Tibial artery (tissue), 4 donors: ENCODE results near the gene MFRP.
A peak's percentile ranks its signal among the peaks of the same experiment; 100 is the strongest.

Source experiments
- DNase-seq, 2 donors: peaks; one replicate each; pipeline ENCODE4 v3.0.0-alpha.2; 2019
- H3K27ac ChIP-seq, 2 donors: fragments of 200-600 bp; sonication (generic) in 1 of 2; 1 replicate in 1 of 2; 2 replicates in 1 of 2; pipeline ENCODE4 v1.5.1; 2018 to 2019; ENCODE audit warnings: mild to moderate bottlenecking in 1 of 2
- H3K27me3 ChIP-seq, 2 donors: fragments of 200-600 bp; sonication (generic) in 1 of 2; one replicate each; pipeline versions ENCODE4 v1.5.1 to v1.6.0; 2016 to 2019
- H3K36me3 ChIP-seq, 3 donors: fragments of 200-600 bp; sonication (generic) in 2 of 3; one replicate each; pipeline ENCODE4 v1.5.1; 2016 to 2019; ENCODE audit warnings: mild to moderate bottlenecking in 2 of 3
- H3K4me1 ChIP-seq, 4 donors: fragments of 200-600 bp; sonication (generic) in 2 of 4; 1 replicate in 3 of 4; 2 replicates in 1 of 4; pipeline ENCODE4 v1.5.1; 2016 to 2019
- H3K4me3 ChIP-seq, 2 donors: fragments of 200-600 bp; sonication (generic) in 1 of 2; 1 replicate in 1 of 2; 2 replicates in 1 of 2; pipeline ENCODE4 v1.5.1; 2018 to 2019; ENCODE audit warnings: mild to moderate bottlenecking in 2 of 2
- H3K9me3 ChIP-seq, 3 donors: fragments of 200-600 bp; sonication (generic) in 1 of 3; one replicate each; pipeline ENCODE4 v1.5.1; 2016 to 2019
- intact Hi-C: fragments of 100-400 bp; cut with DNase I; formaldehyde crosslinking; loops from one replicate; pipeline ENCODE4 v1.15.0; 2023; ENCODE audit warnings: low total_unique reads
- TF ChIP-seq, protein P1 (sequence below), 2 experiments: fragments of 200-600 bp in 1 of 2; fragments of 450-650 bp in 1 of 2; IDR thresholded peaks; one replicate each; pipeline ENCODE4 v1.5.1; 2017 to 2019; ENCODE audit warnings: antibody characterized with exemption in 2 of 2, mild to moderate bottlenecking in 1 of 2, moderate library complexity in 1 of 2

Gene MFRP

GRCh38 chr11:119374632-119375336 is 28.3 kb upstream of the MFRP start:
- DNase-seq, result peak in 1 of 2 donors; percentile 68
- intact Hi-C loops, result loop anchor here (2.0 kb wide), 1 partner anchor 18 kb away; no protein-coding TSS in a partner anchor
- no peaks in the 10 kb centered on the region for H3K27me3 ChIP-seq

GRCh38 chr11:119373921-119374631 is 27.6 kb upstream of the MFRP start:
- no peaks in the 10 kb centered on the region for H3K9me3 ChIP-seq
- intact Hi-C loops, result loop anchor here (2.0 kb wide), 1 partner anchor 17 kb away; no protein-coding TSS in a partner anchor
- no peaks in the 10 kb centered on the region for H3K36me3 ChIP-seq
- no peak overlapping the region for H3K4me3 ChIP-seq
- no peaks in the 10 kb centered on the region for H3K27me3 ChIP-seq
- peak; percentile 70 to 85 for DNase-seq
- peak overlapping the region in 1 of 2 donors; percentile 79 for H3K27ac ChIP-seq
- peaks cover 0 to 65% (median 55%) of the 10 kb centered on the region in 4 donors for H3K4me1 ChIP-seq
- TF ChIP-seq, protein P1, sequence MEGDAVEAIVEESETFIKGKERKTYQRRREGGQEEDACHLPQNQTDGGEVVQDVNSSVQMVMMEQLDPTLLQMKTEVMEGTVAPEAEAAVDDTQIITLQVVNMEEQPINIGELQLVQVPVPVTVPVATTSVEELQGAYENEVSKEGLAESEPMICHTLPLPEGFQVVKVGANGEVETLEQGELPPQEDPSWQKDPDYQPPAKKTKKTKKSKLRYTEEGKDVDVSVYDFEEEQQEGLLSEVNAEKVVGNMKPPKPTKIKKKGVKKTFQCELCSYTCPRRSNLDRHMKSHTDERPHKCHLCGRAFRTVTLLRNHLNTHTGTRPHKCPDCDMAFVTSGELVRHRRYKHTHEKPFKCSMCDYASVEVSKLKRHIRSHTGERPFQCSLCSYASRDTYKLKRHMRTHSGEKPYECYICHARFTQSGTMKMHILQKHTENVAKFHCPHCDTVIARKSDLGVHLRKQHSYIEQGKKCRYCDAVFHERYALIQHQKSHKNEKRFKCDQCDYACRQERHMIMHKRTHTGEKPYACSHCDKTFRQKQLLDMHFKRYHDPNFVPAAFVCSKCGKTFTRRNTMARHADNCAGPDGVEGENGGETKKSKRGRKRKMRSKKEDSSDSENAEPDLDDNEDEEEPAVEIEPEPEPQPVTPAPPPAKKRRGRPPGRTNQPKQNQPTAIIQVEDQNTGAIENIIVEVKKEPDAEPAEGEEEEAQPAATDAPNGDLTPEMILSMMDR (IDR thresholded peaks at IDR 0.05), result peak; percentile 90 to 91

More at GRCh38 chr11:119374632-119375336, 28.3 kb upstream of the MFRP start:
- Histone ChIP-seq H3K36me3 (no peaks in the 10 kb centered on the region), H3K9me3 (no peaks in the 10 kb centered on the region), H3K4me1 (peaks cover 0 to 59% (median 50%) of the 10 kb centered on the region in 4 donors), H3K27ac (peak overlapping the region; percentile 79 to 83), H3K4me3 (no peak overlapping the region)
- TF ChIP-seq, protein P1 (IDR thresholded peaks at IDR 0.05), result no peak

DNA sequence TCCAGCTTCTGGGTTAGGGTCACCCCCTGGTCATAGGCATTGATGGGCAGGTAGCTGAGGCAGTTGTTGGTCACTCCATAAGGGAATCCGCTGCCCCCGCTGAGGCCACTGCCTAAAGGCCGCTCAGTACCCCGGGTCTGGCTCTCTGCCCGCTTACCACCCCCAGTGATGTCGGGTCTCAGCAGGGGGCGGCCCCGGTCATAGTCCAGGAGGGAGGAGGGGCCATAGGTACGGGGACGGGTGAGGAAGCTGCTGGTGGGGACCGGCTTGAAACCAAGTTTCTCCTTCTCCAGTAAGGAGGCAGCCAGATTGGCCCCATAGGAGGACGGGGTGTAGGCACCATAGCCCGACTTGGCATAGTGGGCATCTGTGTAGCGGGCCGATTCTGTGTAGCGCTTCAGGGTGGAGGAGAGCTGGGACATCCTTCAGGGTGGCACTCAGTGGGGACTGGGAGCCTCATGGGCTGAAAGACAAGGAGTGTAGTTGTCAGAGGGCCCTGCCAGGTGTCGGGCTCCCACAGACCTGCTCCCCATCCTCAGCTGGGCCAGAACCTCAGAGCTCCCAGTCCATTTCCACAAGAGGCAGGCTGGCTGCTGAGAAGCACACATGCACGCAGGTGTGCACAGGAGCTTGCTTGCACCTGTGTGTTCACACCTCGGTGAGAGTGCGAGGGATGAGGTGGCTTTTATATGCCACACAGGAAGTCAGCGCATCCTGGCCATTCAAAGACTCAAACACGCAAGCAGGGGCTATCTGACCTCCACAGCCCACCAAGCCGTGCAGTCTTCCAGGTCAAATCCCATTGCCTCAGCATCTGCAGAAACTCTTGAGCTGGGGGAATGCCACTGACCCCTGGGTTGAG is 26.8 kb upstream of the MFRP start:
- H3K9me3 ChIP-seq, result no peaks in the 10 kb centered on the region
- DNase-seq, result no peak
- no peaks in the 10 kb centered on the region for H3K27me3 ChIP-seq
- peaks cover 0 to 73% (median 62%) of the 10 kb centered on the region in 4 donors for H3K4me1 ChIP-seq
- H3K4me3 ChIP-seq, result no peak overlapping the region
- TF ChIP-seq, protein P1 (IDR thresholded peaks at IDR 0.05), result no peak
- peak overlapping the region in 1 of 2 donors; percentile 79 for H3K27ac ChIP-seq
- intact Hi-C loops, result no loop called here
- H3K36me3 ChIP-seq, result no peaks in the 10 kb centered on the region

- H3K27ac ChIP-seq, result no peak overlapping the region
- TF ChIP-seq, protein P1 (IDR thresholded peaks at IDR 0.05), result no peak
- H3K27me3 ChIP-seq, result no peaks in the 10 kb centered on the region
- peaks cover 0 to 81% (median 68%) of the 10 kb centered on the region in 4 donors for H3K4me1 ChIP-seq
- no peak overlapping the region for H3K4me3 ChIP-seq
- intact Hi-C loops, result no loop called here
- no peaks in the 10 kb centered on the region for H3K9me3 ChIP-seq
- H3K36me3 ChIP-seq, result no peaks in the 10 kb centered on the region
- no peak for DNase-seq
Measured at GRCh38 chr11:119372260-119373058, 26.0 kb upstream of the MFRP start.

DNA sequence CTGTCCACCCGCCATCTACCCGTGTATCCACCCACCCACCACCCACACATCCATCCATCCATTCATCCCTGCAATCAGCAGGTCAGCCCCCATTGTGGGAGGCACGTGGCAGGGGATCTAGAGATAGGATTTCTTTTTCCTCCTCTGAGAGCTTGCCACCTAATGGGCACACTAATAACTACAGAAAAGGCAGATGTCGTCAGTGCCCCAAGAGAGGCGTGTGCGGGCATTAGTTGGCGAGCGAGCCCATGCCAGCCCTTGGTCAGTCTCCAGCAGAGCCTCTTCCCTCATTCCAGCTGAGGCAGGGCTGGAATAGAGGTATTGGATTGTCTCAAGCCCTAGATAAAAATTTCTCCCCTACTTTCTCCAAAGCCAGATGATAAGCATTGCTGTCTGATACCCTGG is 25.3 kb upstream of the MFRP start:
- TF ChIP-seq, protein P1 (IDR thresholded peaks at IDR 0.05), result peak; percentile 29 to 44
- Histone ChIP-seq H3K36me3 (no peaks in the 10 kb centered on the region), H3K27me3 (no peaks in the 10 kb centered on the region), H3K27ac (peak overlapping the region in 1 of 2 donors; percentile 56), H3K4me3 (no peak overlapping the region), H3K4me1 (peaks cover 0 to 83% (median 68%) of the 10 kb centered on the region in 4 donors), H3K9me3 (no peaks in the 10 kb centered on the region)
- intact Hi-C loops, result no loop called here
- no peak for DNase-seq
